GM12878 (cell line): Measurements from ENCODE around the gene ADM. TPM values are rescaled to one million over a fixed set of nuclear protein-coding genes. Genes with fewer than 3 reads are reported as not detected.

ENCODE experiments used
- BRCA1 ChIP-seq: IDR thresholded peaks from 2 replicates; pipeline ENCODE4 v1.6.1; 2011; ENCODE audit warnings: low read depth, low read length, improper control_type of control experiment
- CBFB ChIP-seq: IDR thresholded peaks from 2 replicates; pipeline ENCODE4 v1.6.1; 2016; ENCODE audit warnings: antibody characterized with exemption, low read depth
- CHD1 ChIP-seq: IDR thresholded peaks from 2 replicates; pipeline ENCODE4 v1.6.1; 2012; ENCODE audit warnings: low read depth, low read length, improper control_type of control experiment
- EP300 ChIP-seq, 2 experiments: fragments of 150-350 bp in 1 of 2; IDR thresholded peaks; 2 replicates each; pipeline ENCODE4 v1.6.1; 2011 to 2012; ENCODE audit warnings: low read depth in 2 of 2, low read length in 2 of 2, borderline replicate concordance in 1 of 2, improper control_type of control experiment in 1 of 2, inconsistent platforms in 1 of 2; ENCODE audit not compliant: control insufficient read depth in 1 of 2
- HDAC2 ChIP-seq: fragments of 200-600 bp; sonication (generic); IDR thresholded peaks from 2 replicates; pipeline ENCODE4 v1.6.1; 2017
- JUND ChIP-seq: IDR thresholded peaks from 2 replicates; pipeline ENCODE4 v1.6.1; 2012; ENCODE audit warnings: low read depth, mild to moderate bottlenecking, low read length, improper control_type of control experiment, moderate library complexity
- MYC ChIP-seq: IDR thresholded peaks from 2 replicates; pipeline ENCODE4 v1.6.1; 2011; ENCODE audit warnings: mild to moderate bottlenecking, low read length, moderate library complexity, inconsistent platforms; ENCODE audit not compliant: insufficient read depth, insufficient replicate concordance, insufficient read length, severe bottlenecking
- NFYB ChIP-seq: IDR thresholded peaks from 2 replicates; pipeline ENCODE4 v1.6.1; 2011; ENCODE audit warnings: low read depth, mild to moderate bottlenecking, low read length, improper control_type of control experiment, moderate library complexity; ENCODE audit not compliant: insufficient read depth
- NKRF ChIP-seq: fragments of 450-650 bp; conservative IDR thresholded peaks from 2 replicates; pipeline ENCODE4 v1.6.1; 2017; ENCODE audit warnings: mild to moderate bottlenecking, moderate library complexity
- NR2C1 ChIP-seq: fragments of 450-650 bp; IDR thresholded peaks from 2 replicates; pipeline ENCODE4 v1.6.1; 2017; ENCODE audit warnings: antibody characterized with exemption, mild to moderate bottlenecking, moderate library complexity
- NR2F1 ChIP-seq: fragments of 450-650 bp; conservative IDR thresholded peaks from 2 replicates; pipeline ENCODE4 v1.6.1; 2017; ENCODE audit warnings: mild to moderate bottlenecking
- POU2F2 ChIP-seq: IDR thresholded peaks from 3 replicates; pipeline ENCODE4 v1.6.1; 2011; ENCODE audit warnings: low read depth, mild to moderate bottlenecking, low read length, borderline replicate concordance
- RFX5 ChIP-seq: IDR thresholded peaks from 2 replicates; pipeline ENCODE4 v1.6.1; 2011; ENCODE audit warnings: low read depth, low read length, improper control_type of control experiment
- SMAD1 ChIP-seq: fragments of 450-650 bp; IDR thresholded peaks from 2 replicates; pipeline ENCODE4 v1.6.1; 2018; ENCODE audit warnings: mild to moderate bottlenecking, low read depth; ENCODE audit not compliant: partially characterized antibody
- SMAD5 ChIP-seq: IDR thresholded peaks from 2 replicates; pipeline ENCODE4 v1.6.1; 2016; ENCODE audit warnings: antibody characterized with exemption, low read depth
- ZNF207 ChIP-seq: fragments of 450-650 bp; IDR thresholded peaks from 2 replicates; pipeline ENCODE4 v1.6.1; 2014; ENCODE audit warnings: antibody characterized with exemption, mild to moderate bottlenecking, borderline replicate concordance
- ZNF384 ChIP-seq: IDR thresholded peaks from 2 replicates; pipeline ENCODE4 v1.6.1; 2012; ENCODE audit warnings: low read depth, mild to moderate bottlenecking, low read length, improper control_type of control experiment, borderline replicate concordance
- polyA plus RNA-seq, 11 experiments: library from polyadenylated mRNA; depleted of rRNA in 4 of 11; unstranded in 6 of 11; stranded (reverse) in 5 of 11; fragments of >200 nt; fragmentation: Nextera tagmentation in 4 of 11; fragmentation: Illumina TruSeq in 1 of 11; extraction: Ambion mirVana in 4 of 11; extraction: Trizol in 1 of 11; gene quantifications; 1 replicate in 1 of 11; 2 replicates in 10 of 11; pipeline versions ENCODE4 v1.2.1 to v1.2.3, GENCODE V29; 2011 to 2016; ENCODE audit warnings: inconsistent platforms in 2 of 11, missing spikeins in 2 of 11, low read depth in 1 of 11
- total RNA-seq, 4 experiments: library from RNA; depleted of rRNA in 3 of 4; stranded (reverse); fragments of >200 nt in 3 of 4; fragmentation: Illumina TruSeq in 1 of 4; extraction: Trizol in 1 of 4; gene quantifications; 2 replicates each; pipeline versions ENCODE4 v1.2.1 to v1.2.3, GENCODE V29; 2013 to 2021
- TF ChIP-seq, protein P1 (sequence below): fragments of 450-650 bp; IDR thresholded peaks from 2 replicates; pipeline ENCODE4 v1.6.1; 2016; ENCODE audit warnings: mild to moderate bottlenecking, moderate library complexity, borderline replicate concordance
- TF ChIP-seq, protein P2 (sequence below): IDR thresholded peaks from 2 replicates; pipeline ENCODE4 v1.6.1; 2011; ENCODE audit warnings: borderline replicate concordance, low read depth, mild to moderate bottlenecking, moderate library complexity, low read length; ENCODE audit not compliant: insufficient read depth, poor library complexity, severe bottlenecking

Gene ADM
- total and polyA plus RNA-seq, 10 of the 15 experiments (the other 5 are each of a cell fraction or from before 2014, with no cell fraction given): 0.11 to 4.2 (median 0.21) TPM; not detected in 7

DNA sequence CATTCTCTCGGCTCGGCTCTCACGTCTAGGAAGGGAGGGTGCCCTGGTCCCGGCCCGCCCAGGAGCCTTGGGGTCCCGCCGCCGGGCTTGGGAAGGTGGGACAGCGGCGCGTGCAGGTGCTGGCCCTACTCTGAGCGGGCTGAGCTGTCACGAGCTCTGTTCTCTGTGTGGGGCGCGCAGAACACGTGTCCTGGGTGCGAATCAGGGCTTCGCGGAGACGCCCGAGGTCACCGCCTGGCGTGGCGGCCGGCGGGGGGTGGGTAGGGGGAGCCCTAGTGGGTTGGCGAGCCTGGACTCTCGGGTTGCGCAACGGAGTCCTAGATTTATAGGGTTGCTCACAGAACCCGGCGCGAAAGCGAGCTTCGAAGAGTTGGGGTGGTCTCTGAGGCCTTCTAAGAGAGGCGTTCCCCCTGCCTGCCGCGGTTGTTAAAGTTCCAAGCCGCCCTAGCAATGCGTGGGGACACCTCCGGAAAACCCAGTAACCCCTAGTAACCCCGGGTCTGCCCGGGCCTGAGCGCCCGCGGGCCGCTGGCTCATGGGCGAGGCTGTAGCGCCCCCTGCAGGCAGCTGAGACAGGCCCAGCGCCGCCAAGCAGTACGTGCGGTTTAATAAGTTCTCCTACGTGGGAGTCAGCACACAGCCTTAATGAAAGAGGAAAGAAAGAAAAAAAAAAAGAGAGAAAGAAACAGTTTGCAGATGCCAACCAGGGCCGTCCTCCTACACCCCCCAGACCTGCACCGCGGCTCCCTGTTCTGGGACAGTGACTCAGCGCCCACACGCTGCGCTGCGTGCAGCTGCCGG, 2.7 kb downstream of the ADM start (continued):
- no peak for TF ChIP-seq POU2F2
- TF ChIP-seq, protein P1, sequence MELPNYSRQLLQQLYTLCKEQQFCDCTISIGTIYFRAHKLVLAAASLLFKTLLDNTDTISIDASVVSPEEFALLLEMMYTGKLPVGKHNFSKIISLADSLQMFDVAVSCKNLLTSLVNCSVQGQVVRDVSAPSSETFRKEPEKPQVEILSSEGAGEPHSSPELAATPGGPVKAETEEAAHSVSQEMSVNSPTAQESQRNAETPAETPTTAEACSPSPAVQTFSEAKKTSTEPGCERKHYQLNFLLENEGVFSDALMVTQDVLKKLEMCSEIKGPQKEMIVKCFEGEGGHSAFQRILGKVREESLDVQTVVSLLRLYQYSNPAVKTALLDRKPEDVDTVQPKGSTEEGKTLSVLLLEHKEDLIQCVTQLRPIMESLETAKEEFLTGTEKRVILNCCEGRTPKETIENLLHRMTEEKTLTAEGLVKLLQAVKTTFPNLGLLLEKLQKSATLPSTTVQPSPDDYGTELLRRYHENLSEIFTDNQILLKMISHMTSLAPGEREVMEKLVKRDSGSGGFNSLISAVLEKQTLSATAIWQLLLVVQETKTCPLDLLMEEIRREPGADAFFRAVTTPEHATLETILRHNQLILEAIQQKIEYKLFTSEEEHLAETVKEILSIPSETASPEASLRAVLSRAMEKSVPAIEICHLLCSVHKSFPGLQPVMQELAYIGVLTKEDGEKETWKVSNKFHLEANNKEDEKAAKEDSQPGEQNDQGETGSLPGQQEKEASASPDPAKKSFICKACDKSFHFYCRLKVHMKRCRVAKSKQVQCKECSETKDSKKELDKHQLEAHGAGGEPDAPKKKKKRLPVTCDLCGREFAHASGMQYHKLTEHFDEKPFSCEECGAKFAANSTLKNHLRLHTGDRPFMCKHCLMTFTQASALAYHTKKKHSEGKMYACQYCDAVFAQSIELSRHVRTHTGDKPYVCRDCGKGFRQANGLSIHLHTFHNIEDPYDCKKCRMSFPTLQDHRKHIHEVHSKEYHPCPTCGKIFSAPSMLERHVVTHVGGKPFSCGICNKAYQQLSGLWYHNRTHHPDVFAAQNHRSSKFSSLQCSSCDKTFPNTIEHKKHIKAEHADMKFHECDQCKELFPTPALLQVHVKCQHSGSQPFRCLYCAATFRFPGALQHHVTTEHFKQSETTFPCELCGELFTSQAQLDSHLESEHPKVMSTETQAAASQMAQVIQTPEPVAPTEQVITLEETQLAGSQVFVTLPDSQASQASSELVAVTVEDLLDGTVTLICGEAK: no peak
- TF ChIP-seq SMAD5: no peak
- no peak for TF ChIP-seq CHD1
- peak; percentile 59 for TF ChIP-seq RFX5
- no peak for TF ChIP-seq SMAD1
- TF ChIP-seq NFYB: no peak
- TF ChIP-seq JUND: no peak
- TF ChIP-seq HDAC2: no peak; the same call in 1 of the 2 replicates
- TF ChIP-seq NKRF: 0 out of 2 replicates have a peak, but pooled peaks have one; percentile 26
- TF ChIP-seq ZNF207: peak; percentile 54; the same call in 1 of the 2 replicates
- TF ChIP-seq ZNF384: peak; percentile 78
- TF ChIP-seq, protein P2, sequence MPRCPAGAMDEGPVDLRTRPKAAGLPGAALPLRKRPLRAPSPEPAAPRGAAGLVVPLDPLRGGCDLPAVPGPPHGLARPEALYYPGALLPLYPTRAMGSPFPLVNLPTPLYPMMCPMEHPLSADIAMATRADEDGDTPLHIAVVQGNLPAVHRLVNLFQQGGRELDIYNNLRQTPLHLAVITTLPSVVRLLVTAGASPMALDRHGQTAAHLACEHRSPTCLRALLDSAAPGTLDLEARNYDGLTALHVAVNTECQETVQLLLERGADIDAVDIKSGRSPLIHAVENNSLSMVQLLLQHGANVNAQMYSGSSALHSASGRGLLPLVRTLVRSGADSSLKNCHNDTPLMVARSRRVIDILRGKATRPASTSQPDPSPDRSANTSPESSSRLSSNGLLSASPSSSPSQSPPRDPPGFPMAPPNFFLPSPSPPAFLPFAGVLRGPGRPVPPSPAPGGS: no peak
- TF ChIP-seq NR2C1: no peak
- no peak for TF ChIP-seq CBFB
- no peak for TF ChIP-seq BRCA1
- TF ChIP-seq MYC: no peak
- TF ChIP-seq EP300 (IDR thresholded peaks at IDR 0.05; ENCODE audit: borderline replicate concordance in 1 of 2, control insufficient read depth in 1 of 2, low read depth in 2 of 2, low read length in 2 of 2): 0 out of 4 replicates have a peak, but pooled peaks of 1 of the 2 experiments have one; percentile 16
- TF ChIP-seq NR2F1: peak; percentile 67
